Measurements from ENCODE around the gene OR10A7.
A peak's percentile ranks its signal among the peaks of the same experiment; 100 is the strongest.
"Not testable (repeated sequence)": the region's sequence is repeated elsewhere in the genome, so short reads cannot be mapped to it uniquely, and the experiment has no call there.

OR10A7 gene

DNA sequence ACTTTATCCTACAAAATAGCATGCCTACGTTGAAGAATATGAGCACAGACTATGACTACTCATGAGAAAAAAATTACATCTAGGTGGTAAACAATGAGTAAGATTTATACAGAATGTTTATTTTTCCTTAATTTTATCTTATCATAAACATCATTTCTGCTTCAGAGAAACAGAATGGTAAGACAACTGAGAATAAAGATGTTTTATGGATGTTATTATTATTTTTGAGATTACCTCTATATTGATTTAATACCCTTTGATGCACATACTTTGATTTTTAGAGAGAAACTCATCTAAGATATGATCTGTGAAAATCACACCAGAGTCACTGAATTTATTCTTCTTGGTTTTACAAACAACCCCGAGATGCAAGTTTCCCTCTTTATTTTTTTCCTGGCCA lies at the start of gene OR10A7:
OR10A7 (plus strand) TSS at position 301 of the 400 bp plus-strand sequence; CDS start at position 301, 0 bp downstream.
- DNase-seq, result no peak

- no peak for DNase-seq
Measured at GRCh38 chr12:55171445-55171844, 49.4 kb upstream of the OR10A7 start.

- not testable (repeated sequence) for DNase-seq
Measured at GRCh38 chr12:55171846-55172245, 49.0 kb upstream of the OR10A7 start.

DNA sequence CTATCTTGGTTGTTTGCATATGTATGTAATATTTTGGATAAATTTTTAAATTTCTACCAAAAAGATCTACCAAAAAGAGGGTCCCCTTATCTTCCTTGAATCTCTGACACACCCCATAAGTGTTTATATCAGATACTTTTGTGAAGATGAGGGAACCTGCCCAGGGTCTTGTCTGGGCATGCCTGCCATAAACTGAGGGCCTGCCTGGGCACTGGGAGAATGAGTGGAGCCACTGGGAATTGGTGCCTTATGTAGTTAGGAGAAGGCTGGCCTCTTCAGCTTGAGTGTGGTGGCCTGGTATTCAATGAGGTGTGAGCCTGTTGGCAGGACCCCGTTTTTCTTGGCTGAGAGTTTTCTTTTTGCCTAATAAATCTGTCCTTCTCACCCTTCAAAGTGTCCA lies 48.1 kb upstream of the OR10A7 start:
- DNase-seq, result no peak

DNA sequence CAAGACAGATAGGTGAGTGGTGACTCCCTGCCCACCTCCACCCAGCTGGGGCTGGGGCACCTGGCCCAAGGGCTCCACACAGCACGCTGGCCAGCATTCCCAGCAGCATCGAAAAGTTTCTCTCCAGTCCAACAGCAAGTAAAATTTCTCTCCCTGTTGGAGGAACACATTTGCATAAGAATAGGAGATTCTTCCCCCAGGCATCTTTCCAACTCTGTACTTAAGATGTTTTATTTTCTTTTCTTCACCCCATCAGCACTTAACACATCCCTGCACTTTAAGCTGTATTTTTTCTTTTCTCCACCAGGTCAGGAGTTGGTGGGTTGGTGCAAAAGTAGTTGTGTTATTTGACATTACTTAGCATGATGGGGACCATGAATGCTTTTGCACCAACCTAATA lies 47.4 kb upstream of the OR10A7 start:
- no peak for DNase-seq

- no peak for DNase-seq
Measured at GRCh38 chr12:55188573-55188972, 32.3 kb upstream of the OR10A7 start.

- DNase-seq, result peak; percentile 58
Measured at GRCh38 chr12:55188974-55189556, 31.8 kb upstream of the OR10A7 start.

DNA sequence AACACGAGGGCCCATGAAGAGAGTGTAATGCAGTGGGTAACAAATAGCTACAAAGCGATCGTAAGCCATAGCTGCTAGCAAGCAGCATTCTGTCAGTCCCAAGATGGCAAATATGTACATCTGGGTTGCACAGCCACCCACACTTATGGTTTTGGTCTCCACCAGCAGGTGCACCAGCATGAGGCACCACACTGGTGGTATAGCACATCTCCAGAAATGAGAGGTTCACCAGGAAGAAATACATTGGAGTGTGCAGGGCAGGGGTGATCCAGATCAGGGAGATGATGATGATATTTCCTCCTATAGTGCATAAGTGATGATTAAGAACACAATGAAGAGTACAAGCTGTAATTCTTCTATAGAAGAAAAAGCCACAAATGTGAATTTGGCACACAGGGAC lies 26.4 kb upstream of the OR10A7 start:
- no peak for DNase-seq

- DNase-seq, result no peak
Measured at GRCh38 chr12:55226523-55226922, 5.7 kb downstream of the OR10A7 start.

GRCh38 chr12:55227643-55228042 lies 6.8 kb downstream of the OR10A7 start:
- no peak for DNase-seq

- no peak for DNase-seq
Measured at GRCh38 chr12:55244309-55244708, 23.5 kb downstream of the OR10A7 start, which contains the start of gene OR6C74. Gene OR6C74 (plus strand): TSS chr12:55244609. CDS start chr12:55247288, 2,679 bp downstream.

- DNase-seq, result no peak
Measured at GRCh38 chr12:55246159-55246558, 25.3 kb downstream of the OR10A7 start.

DNA sequence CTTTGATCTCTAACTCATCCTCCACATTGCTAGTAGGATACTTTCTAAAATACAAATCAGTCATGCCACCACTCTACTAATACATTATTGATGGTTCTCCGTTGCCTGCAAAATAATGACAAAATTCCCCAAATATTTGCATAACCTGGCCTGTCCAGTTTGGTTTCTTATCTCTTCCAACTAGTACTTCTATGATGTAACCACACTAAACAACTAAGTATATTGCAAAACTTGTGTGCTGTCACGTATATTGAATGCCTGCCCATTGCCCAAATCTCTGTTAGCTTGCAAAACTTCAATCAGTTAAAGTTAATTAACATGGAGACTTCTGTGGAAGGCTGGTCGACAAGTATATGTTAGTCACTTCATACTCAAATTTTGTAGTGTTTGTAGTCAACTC lies 30.1 kb downstream of the OR10A7 start:
- no peak for DNase-seq

DNA sequence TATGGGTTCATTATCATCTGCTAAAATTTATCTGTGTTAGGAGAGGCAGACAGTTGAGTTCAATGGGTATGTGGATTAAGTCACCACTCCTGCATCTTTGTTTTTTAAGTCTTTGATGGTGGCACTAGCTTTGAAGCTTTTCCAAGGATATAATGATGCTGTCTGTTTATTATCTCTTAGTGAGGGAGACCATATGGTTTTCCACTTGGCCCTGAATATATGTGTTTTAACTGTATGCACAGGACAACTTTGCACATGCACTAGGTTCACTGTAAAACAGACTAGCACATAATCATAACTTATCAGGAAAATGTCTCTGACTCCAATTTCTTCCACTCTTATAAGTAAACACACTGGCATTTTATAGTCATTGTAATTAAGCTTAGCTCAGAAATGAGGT lies 32.5 kb downstream of the OR10A7 start:
- DNase-seq, result no peak

- no peak for DNase-seq
Measured at GRCh38 chr12:55256831-55257230, 36.0 kb downstream of the OR10A7 start.

GRCh38 chr12:55258303-55258702 lies 37.5 kb downstream of the OR10A7 start:
- DNase-seq, result no peak
